Stimulated activated naive CD4-positive, alpha-beta T cell treated with Interleukin-2 at 50 U/mL for 16 hours (primary cell): Measurements from ENCODE around the gene GRK5.

Experiments used
- DNase-seq: peaks from one replicate; lab custom pipeline; 2025; lab: John Stamatoyannopoulos, UW

GRK5 gene

DNA sequence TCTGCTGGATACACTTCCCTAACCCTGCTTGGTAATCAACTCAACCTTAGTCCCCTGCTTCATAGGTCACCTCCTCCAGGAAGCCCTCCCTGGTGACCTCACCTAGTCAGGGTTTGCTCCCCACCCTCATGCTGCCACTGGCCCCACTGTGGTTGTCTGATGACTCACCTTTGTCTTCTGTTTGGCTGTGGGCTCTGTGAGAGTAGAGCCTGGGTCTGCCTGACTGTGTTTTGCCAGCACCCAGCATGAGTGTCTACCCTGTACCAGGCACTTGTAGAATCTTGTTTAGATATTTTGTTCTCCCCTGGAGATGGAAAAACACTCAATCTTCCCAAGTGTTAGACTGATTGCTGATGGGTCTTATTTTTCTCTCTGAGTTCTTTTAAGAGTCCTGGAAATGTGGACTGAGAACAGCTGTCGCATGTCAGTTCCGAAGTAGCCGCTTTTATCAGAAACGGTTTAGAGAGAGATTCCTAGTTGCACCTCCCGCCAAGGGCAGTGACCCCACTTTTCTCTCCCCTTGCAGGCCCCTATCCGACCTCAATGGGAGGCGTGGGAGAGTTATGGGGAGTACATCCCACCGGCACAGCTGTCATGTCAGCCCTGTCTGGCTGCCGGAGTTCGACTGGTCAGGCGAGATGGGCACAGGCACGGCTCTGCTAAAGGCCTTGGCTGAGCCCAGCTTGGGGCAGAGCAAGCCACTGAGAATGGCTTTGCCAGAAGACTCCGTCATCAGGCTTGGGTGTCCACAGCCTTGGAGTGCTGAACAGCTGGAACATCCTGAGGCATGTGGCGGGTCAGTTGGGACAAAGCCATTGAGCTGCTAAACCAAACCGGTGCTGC, 134.3 kb downstream of the GRK5 start:
- DNase-seq: peak; percentile 15

DNA sequence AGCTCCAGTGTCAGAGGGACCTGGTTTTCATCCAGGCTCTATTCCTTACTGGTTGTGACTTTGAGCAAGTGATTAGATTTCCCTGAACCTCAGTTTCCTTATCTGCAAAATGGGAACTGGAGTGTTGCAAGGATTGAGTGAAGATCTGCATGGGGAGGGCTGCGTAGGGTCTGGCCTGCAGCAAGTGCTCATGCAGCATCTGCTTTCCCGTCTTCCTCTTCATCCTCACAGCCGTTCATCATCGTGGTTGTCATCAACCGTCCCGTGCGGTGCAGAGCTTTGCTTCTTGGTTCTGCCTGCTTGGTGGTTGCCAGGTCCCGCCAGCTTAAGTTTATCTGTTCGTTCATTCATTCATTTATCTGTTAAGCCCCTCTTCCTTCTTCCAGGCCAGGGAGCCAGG, 135.0 kb downstream of the GRK5 start:
- no peak for DNase-seq

DNA sequence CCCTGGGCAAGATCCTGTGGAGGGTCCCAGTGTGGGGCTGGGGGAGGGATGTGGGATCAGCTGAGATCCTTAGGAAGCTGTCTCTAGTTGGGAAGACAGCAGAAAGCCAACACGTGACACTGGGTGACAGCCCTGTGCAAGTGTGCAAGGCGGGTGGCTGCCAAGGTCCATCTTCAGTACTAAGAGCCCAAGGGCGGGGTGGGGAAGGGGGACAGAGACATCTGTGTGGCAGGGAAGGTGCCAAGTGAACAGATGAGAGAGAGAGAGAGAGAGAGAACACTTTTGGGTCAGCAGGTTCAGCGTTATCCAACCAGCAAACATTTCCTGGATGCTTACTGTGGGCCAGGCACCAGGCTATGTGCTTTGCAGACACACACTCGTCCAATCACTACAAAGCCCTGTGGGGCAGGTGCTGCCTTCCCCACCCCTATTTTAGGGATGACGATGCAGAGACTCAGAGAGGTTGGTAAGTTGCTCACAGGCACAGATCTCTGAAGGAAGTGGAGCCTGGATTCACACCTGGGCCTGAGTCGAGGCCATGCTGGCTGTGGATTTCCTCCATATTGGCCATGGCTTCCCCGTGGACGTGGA, 135.7 kb downstream of the GRK5 start:
- no peak for DNase-seq

DNA sequence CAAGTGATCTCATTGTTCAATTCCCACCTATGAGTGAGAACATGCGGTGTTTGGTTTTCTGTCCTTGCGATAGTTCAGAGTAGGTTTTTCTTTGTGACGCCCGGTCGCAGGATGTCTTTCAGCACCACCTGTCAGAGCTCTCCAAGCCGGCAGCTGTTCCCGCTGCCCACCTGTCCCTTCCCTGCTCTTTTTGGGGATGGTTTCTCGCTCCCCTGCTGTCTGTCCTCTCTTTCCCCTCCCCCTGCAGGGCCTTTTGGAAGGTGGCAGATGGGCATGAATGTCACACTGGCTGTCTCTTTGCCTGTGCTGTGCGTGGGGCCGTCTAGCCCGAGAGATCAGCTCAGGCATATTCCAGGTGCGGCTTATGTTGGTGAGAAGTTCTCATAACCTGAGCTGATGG, 137.0 kb downstream of the GRK5 start:
- DNase-seq: no peak

DNA sequence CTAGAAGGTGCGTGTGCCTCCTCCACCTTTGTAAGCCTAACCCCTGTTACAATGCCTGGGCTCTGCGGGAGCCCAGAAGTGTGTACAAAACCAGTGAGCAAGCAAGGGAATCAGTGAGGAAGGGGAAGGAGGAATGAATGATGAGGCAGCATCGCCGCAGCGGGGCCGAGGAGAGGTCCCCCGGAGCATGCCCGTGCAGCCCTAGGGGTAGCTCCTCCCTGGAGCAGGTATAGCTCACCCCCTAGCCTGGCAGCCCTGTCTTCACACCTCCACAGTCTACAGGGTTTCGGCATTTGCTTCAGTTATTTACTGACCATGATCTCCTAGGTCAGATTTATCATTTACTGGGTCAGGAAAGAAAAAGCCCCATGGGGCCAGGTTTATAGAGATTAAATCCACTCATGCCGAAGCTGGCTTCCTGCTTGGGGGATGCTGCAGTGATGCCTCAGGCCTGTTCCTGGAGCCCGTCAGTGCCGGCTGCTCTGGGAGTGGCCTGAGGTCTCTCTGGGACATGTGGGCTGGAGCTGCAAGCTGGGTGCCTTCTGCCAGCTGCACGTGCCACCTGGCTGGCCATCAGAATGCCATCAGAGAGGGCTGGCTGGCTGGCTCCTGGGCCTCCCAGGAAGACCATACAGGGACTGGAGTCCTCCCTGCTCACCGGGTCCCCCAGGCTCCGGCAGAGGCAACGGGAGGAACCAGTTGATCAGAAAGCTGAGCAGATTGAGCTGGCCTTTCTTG, 138.9 kb downstream of the GRK5 start:
- DNase-seq: no peak

DNA sequence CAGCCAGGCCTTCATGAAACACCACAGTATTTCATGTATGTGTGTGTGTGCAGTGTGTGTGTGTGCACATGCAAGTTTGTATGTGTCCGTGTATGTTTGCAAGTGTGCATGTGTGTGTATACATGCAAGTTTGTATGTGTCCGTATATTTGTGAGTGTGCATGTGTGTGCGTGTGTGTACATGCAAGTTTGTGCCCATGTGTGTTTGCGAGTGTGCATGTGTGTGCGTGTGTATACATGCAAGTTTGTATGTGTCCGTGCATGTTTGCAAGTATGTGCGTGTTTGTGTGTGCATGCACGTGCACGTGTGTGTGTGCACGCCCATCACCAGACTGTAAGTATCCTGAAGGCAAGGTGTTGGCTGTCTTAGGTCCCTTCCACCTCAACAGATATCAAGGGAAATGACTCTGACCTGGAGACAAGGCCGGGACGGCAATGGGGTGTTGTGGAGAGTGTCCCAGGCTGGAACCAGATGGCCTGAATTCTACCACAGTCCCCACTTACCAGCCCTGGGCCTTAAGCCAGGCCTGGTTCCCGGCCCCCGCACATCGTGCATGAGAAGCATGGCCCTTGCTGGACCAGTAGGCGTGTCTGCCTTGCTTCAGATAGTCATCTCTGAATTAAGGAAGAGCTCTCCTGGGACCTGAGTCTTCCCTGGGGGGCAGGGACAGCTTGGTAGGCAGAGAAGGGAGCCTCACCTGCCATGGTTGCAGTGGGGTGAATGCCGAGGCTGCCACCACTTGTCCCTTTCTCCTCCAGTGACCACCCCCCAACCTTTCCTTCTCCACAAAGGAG, 140.0 kb downstream of the GRK5 start:
- no peak for DNase-seq

DNA sequence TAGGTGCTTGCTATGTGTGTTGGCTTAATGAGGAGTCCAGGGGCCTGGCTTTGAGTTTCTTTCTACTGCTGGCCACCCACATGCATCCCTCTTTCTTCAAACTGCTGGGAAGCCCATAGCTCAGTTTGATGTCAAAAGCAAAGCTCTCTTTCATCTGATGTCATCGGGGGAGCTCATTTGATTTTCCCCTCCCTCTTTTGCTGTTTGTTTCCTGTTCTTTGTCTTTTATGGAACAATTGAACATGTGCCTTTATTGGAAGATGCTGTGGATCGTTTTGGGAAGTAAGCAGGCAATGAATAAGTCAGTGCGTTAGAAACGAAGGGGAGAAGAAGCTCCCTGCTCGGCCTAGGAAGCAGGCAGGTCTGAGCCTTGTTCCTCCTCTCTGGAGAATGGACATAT, 140.7 kb downstream of the GRK5 start:
- DNase-seq: no peak

DNA sequence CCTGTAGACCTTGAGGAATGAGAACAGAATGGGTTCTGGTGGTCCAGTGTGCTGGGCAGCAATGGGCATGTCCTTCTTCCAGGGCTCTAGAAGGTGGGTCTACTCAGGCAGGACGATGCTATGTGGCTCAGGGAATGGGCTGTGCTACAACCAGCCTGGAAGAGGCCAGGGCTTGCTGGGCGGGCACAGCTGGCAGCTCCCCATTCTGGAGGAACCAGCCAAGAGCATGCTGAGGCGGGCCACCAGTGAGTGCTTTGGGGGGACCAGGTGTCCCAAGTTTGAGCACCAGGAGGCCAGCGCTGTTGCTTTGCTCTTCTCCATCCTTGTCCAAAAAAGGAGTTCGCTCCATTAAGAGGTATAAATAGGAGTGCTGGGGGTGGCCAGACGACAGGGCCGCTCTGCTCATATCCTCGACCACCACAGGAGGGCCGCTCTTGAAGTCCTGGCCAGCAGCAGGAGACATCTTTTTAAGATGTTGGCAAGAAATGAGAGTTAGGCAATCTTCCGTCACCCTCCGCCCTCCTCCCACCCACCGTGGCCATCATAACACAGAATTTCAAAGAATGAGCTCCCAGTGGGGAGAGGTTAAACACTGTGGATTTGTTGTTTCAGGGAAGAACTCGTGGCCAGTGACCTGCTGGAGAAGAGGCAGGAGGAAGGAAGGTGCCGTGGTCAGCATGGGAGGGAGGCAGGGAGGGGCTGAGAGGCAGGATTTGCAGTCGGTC, 141.3 kb downstream of the GRK5 start:
- DNase-seq: no peak

DNA sequence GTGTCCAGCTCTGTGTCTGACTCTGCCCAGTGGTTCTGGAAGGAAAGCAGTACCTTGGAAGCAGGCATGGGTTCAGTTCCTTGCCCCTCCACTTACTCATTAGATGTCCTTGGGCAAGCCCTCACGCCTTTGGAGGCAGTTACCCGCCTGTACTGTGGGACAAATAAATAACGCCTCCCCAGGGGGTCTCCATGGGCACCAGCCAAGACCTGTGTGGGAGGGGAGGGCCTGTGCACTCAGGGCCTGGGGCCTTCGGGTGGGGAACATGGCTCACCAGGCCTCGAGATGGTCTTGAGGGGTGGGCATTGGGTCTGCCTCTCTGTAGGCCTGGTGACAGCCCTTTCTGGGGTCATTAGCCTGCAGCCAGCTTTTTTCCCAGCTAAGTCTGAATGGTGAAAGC, 142.0 kb downstream of the GRK5 start:
- no peak for DNase-seq

DNA sequence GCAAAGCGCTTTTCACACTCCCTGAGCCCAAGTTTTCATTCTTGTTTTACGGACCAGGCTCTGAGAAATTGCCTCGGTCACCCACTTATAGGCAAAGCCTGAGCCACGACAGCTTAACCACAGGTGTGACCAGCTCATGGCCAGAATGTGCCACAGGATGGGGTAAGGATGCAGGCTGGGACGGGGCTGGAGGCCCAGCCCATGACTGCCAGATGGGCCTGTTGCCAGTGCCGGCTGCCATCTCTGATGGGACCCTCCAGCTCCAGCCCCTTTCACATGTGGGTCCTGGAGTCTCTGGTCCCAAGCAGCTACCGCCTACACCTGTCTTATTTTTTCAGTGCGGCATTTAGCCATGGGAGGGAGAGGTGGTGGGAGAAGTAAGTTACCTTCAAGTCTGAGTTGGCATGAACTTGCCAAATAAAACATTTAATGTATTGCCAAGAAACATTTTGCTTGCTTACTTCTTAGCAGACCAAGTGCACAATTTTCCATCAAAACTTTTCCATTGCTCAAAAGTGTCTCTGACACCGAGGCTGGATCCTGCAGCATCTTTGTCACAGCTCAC, 142.6 kb downstream of the GRK5 start:
- DNase-seq: no peak

DNA sequence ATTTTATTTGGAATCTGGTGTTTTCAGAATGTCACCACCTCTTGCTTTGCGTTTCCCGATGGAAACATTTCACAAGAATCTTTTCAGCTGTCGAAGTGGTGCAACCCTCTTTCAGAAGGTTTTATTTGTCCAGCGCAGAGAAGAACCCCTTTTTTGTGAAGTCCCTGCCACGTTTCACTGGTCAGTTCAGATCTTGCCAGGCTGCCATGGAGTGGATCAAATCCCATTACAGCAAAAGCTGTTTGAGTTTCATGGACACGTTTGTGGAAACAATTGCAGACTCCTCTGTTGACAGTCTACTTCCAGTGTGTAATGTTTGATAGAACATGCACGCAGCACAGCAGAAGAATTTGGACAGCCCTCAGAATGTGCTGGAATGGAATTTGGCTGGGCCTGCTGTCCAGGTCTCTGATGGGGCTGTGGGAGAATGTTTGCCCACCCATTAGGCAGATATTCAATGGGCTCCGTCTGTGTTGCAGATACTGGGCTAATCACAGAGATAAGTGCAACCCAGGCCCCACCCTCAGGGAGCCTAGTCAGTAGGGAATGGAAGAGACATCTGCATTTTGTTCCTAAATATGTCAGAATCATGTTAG, 143.2 kb downstream of the GRK5 start:
- DNase-seq: no peak

DNA sequence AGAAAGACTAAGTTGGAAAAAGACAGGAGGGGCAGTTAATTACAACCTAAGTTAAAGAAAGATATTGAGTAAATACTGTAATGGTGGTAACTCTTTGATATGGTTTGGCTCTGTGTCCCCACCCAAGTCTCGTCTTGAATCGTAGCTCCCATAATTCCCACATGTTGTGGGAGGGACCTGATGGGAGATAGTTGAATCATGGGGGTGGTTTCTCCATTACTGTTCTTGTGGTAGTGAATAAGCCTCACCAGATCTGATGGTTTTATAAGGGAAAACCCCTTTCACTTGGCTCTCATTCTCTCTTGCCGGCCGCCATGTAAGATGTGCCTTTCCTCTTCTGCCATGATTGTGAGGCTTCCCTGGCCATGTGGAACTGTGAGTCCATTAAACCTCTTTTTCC, 143.8 kb downstream of the GRK5 start:
- DNase-seq: no peak

DNA sequence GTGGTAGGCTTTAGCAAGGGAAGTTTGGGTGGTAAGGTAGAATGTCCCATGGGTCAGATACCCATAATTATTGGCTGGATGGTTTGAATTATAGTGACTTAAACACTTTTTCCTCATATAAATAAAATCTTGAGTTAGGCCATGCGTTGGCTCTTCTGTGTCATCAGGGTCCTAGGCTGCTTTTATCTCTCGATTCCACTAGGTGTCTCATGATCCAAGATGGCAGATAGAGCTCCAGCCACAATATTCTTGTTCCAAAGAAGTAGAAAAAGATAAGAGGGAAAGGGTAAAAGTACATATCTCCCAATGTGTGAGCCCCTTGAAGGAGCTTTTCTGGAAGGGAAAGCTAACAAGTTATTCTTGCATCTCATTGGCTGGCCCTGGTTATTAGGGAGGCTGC, 144.7 kb downstream of the GRK5 start:
- DNase-seq: no peak

DNA sequence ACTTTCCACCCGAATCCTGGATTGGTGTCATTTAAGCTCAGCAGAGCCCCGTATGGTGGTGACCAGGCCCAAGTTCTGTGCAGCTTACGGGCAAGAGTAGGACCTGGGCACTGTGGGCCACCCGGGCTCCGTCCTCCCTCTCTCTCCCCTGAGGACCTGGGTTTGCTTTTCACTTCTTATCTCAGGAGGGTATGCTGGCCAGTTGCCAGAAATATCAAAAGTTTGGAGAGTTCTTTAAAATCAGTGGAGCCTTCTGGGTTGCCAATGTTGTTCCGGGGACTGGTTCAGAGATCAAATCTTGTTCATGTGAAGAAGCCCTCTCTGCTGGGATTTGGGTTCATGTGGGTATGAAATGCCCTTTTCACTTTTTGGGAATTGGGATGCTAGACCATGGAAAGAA, 145.4 kb downstream of the GRK5 start:
- no peak for DNase-seq

DNA sequence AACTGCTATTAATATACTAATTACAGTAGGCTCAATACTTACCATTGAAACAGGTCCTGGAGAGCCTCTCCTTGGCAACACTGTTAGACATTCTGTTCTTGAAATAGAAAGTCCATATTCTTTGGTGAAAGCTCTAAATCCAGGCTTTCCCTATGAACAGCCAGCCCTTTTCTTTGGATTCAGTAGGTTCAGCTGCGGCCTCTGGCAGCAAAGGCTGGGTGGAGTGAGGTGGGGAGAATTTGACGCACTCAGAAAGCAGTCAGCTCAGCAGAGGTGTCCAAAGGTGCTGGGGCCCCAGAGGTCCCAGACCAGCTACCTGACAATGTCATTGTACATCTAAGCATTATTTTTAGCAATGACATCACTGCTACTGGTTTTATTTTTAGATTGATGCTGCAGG, 146.1 kb downstream of the GRK5 start:
- DNase-seq: no peak

DNA sequence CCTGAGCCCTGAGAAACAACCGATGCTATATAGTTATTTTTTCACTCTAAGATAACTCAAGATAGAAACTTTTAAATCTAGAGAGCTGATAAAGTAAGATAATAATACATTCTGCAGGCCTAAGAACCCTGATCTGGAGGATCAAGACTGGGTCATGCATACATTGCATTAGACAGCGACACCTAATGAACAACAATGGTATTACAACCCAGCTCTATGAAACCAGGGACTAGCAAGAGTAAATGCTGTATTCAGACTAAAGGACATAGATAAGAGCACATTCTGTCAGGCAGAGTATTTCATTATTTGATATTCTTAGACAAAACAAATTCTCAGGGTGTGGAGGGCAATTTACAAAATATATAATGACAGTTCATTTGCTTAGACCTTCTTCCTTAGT, 148.6 kb downstream of the GRK5 start:
- no peak for DNase-seq

DNA sequence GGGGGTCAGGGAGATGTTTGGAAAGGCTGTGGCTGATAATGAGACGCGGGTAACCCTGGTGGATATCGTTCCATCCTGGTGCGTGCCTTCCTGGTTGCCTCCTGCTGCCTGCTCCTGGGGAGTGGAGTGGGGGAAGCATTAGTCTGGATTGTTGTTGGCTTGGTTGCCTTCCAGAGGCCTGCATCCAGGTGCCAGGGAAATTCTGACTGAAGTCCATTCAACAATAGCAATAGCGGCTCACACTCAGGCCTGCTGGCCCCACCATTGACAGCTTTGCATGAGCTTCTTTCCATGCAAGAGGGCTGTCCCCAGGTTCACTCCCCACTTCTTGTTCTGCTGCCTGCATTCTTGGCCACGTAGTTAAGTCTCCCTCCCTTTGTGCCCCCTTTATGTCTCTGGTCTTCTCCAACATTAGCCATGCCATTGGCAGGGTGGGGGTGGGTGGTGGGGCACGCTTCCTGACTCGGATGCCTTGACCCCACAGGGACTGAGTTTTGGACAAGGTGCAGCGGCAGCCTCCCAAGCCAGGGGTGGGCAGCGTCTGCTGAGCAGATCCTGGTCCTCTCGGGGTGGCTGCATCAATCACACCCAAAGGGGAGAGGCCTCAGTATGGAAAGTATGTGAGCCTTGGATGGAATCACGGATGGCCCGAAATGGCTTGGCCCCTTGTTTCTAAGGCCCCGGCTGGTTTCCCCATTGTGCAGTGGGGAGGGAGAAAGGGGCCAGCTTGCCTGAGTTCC, 150.2 kb downstream of the GRK5 start:
- no peak for DNase-seq

DNA sequence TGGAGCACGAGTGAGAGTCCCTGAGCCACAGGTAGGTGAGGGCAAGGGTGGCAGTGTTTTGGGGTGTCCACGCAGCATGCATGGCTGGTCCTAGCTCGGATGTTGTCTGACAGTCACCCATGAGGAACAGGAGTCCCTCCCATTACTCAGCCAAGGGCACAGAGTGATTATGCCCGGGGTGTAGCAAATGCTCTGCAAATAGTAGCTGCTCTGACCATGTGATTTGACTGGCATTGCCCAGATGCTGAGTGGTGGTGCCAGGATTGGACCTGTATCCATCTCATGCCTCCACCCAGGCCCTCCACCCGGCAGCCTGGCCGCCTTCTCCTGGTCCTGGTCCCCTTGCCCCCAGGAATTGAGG, 150.8 kb downstream of the GRK5 start:
- no peak for DNase-seq

DNA sequence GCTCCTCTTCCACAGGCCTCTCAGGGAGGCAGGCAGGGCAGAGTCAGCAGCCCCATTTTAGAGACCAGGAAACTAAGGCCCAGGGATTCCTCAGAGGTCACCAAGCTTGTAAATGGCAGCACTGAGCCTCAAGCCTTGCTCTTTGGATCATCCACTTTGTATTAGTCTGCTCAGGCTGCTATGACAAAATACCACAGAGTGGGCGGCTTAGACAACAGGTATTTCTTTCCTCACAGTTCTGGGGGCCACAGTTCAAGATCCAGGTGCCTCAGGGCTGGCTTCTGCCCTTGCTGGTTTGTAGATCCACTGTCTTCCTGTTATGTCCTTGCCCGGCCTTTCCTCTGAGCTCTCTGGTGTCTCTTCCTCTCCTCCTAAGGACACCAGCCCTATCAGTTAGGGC, 151.2 kb downstream of the GRK5 start:
- DNase-seq: no peak

DNA sequence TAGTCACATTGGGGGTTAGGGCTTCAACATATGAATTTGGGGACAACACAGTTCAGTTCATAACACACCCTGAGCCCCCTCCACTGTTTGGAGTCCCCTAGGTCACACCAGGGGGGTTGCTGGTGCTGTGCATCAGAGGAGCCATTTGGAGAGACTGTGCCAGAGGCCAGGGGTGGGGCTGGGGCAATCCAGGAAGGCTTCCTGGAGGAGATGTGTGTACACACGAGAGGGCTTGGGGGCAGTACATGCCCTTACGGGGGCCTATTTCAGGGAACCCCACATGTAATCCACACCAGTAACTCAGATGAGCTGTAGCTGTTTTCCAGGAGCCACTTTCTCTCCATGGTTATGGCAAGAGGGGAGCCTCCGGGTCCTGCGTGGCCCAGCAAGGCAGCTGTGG, 151.7 kb downstream of the GRK5 start:
- no peak for DNase-seq
